C4-2B (cell line): Measurements from ENCODE around the gene TSPEAR.
"Not testable (repeated sequence)": the region's sequence is repeated elsewhere in the genome, so short reads cannot be mapped to it uniquely, and the experiment has no call there.

Experiments
- H3K27ac ChIP-seq: fragments of 450-650 bp; 2 replicates; pipeline ENCODE4 v1.5.1; 2017
- ZFX ChIP-seq: fragments of 450-650 bp; IDR thresholded peaks from 2 replicates; pipeline ENCODE4 v1.6.1; 2017
- TF ChIP-seq, protein P1 (sequence below): fragments of 450-650 bp; conservative IDR thresholded peaks from 2 replicates; pipeline ENCODE4 v1.5.1; 2017; ENCODE audit warnings: mild to moderate bottlenecking

The TSPEAR gene

DNA sequence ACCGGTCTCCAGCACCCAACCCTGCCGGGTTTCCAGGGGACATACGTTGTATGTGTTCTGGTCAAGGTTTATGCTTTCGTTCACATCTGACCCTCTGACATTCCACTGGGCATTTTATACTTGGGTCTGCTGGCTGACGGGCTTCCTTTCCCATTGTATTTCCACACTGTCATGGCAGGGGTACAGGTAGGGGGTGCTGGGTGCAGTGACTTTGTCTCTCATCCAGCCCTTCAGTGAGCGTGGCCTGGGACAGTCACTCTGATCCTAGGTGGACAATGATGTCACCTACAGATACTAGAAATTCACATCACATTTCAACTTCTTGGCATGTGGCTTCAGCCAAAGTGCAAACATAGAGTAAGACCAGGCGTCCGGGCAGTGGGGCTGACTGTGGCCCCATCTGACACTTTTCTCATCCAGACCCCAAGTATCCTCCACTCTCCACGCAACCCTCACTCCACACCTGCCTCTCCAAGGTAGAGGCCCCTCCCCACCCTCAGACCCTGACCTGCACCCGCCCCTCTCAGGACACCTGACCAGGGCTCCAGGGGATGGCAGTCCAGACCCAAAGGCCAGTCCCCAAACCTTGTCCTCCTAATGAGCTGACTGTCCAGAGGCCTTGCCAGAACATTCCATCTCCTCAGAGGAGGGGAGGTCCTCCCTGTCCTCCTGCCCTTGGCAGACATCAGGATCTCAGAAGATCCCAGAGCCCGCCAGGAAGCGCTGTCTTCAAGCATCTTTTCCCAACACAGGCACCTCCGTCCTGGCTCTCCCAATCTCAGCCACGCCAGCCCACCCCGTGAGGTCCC, 75.0 kb downstream of the TSPEAR start:
- H3K27ac ChIP-seq, result no peak overlapping the region
- no peak for TF ChIP-seq ZFX
- TF ChIP-seq, protein P1, sequence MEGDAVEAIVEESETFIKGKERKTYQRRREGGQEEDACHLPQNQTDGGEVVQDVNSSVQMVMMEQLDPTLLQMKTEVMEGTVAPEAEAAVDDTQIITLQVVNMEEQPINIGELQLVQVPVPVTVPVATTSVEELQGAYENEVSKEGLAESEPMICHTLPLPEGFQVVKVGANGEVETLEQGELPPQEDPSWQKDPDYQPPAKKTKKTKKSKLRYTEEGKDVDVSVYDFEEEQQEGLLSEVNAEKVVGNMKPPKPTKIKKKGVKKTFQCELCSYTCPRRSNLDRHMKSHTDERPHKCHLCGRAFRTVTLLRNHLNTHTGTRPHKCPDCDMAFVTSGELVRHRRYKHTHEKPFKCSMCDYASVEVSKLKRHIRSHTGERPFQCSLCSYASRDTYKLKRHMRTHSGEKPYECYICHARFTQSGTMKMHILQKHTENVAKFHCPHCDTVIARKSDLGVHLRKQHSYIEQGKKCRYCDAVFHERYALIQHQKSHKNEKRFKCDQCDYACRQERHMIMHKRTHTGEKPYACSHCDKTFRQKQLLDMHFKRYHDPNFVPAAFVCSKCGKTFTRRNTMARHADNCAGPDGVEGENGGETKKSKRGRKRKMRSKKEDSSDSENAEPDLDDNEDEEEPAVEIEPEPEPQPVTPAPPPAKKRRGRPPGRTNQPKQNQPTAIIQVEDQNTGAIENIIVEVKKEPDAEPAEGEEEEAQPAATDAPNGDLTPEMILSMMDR, result no peak

DNA sequence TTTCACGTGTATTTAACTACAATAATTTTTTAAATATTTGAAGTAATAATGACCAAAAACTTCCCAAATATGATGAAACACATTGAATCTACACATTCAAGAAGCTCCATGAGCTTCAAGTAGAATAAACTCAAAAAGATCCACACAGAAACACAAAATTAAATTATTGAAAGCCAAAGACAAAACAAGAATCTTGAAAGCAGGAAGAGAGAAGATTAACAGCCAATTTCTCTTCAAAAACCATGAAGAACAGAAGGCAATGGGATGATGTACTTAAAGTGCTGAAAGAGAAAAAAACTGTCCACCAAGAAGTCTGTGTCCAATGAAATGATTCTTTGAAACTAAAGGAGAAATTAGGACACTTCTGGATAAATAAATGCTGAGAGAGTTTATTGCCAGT, 79.3 kb downstream of the TSPEAR start:
- no peak for TF ChIP-seq ZFX
- TF ChIP-seq, protein P1, result no peak
- no peak overlapping the region for H3K27ac ChIP-seq

DNA sequence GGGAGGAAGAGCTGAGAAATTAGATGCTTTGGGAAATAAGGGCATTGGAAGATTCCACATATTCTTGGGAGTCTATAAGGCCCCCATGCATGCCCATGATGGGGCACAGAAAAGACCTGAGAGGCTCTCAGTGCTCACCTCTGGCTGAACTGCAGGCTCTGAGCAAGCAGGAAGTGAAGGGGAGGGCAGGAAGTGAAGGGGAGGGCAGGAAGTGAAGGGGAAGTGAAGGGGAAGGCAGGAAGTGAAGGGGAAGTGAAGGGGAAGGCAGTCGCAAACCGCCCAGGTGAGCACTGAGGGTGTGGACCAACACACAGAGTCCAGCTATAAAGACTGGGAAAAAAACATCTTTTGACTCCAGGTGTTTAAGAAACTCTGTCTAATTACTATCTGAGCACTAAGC, 80.9 kb downstream of the TSPEAR start:
- H3K27ac ChIP-seq, result no peak overlapping the region
- TF ChIP-seq ZFX, result no peak
- TF ChIP-seq, protein P1, result no peak

DNA sequence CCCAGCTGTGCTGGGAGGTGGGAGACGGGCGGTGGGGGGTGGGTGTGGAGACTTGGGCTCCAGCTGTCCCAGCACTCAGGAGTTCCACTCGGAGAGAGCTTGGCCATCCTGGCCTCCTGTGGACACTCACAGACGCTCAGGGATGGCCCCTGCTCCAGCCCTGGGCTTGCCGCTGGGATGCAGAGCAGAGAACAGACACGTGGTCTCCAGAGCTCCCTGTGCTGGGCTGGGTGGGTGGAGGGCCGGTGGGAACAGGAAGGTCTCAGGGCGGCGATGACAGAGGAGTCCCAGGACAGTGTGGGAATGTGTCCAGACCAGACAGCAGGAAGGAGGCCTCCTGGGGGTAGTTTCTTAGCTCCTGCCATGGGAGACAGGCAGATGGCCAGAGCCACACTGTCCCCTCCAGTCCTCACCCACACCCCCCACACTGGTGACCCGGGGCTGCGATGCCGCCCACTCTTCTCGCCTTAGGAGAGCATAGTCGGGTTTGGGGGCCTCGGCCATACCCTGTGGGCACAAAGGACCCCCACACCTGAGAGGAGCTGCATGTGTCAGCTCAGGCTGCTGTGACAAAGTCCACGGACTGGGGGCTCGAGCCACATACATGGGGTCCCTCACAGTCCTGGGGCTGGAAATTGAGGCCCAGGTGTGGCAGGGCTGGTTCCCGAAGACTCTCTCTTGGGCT, 82.5 kb downstream of the TSPEAR start:
- TF ChIP-seq, protein P1, result no peak
- no peak for TF ChIP-seq ZFX
- no peak overlapping the region for H3K27ac ChIP-seq

DNA sequence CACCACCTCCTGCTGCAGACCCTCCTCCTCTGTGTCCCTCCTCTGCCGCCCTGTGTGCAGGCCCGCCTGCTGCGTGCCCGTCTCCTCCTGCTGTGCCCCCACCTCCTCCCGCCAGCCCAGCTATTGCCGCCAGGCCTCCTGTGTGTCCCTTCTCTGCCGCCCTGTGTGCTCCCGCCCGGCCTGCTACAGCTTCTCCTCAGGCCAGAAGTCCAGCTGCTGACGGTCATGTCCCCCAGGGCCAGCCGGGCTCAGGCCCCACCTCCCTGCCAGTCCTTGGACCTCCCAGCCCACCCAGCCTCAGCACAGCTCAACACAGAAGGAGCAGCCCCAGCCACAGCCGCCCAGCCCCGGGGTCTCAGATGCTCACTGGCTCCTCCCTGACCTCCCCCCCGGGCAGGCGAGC, 83.5 kb downstream of the TSPEAR start:
- H3K27ac ChIP-seq, result not testable (repeated sequence)

DNA sequence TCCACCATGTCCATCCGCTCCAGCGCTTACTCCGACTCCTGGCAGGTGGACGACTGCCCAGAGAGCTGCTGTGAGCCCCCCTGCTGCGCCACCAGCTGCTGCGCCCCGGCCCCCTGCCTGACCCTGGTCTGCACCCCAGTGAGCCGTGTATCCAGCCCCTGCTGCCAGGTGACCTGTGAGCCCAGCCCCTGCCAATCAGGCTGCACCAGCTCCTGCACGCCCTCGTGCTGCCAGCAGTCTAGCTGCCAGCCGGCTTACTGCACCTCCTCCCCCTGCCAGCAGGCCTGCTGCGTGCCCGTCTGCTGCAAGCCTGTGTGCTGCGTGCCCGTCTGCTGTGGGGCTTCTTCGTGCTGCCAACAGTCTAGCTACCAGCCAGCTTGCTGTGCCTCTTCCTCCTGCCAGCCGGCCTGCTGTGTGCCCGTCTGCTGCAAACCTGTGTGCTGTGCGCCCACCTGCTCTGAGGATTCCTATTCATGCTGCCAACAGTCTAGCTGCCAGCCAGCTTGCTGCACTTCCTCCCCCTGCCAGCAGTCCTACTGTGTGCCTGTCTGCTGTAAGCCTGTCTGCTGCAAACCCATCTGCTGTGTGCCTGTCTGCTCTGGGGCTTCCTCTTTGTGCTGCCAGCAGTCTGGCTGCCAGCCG, 84.1 kb downstream of the TSPEAR start:
- not testable (repeated sequence) for H3K27ac ChIP-seq

DNA sequence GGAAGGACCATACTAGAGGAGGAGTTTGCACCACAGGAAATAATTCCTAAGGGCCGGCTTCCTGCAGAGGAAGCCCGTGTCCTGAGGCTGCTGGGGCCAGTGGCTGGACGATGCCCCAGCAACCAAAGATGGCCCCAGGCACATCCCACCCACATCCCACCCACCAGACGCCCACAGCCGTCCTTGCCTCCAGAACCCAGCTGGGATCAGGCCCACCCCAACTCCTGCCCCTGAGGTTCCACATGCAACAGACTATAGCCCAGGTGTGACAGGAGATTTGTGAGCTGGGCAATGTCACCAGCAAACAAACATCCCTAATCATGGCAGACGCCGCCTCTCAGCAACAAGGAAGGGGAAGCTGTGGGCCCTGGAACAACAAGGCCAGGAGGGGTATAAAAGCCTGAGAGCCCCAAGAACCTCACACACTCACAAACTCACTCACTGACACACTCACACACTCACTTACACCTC, 84.7 kb downstream of the TSPEAR start, which contains the start of gene KRTAP10-9:
KRTAP10-9 (plus strand) TSS at position 421 of the 471 bp plus-strand sequence. CDS start 79 bp downstream, outside the sequence.
- no peak within 1 kb of the TSS for H3K27ac ChIP-seq
- no peak for TF ChIP-seq ZFX
- TF ChIP-seq, protein P1, result no peak

DNA sequence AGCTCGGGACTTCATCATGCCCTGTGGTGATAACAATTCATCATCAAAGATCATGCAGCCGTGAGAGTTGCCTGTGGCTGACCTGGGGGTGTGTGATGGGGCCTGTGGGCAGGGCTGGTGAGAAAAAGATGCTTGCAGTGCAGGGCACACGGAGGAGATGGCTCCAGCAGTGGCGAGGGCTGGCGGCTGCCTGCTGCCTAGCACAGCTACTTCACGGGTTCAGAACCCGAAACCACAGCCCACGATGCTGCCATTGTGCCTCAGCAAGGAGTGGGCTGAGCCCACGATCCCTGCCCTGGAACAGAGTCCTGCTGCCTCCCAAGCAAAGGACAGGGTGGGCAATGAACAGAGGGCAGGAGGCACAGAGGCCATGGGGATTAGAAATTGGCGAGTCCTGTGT, 85.1 kb downstream of the TSPEAR start:
- H3K27ac ChIP-seq, result no peak overlapping the region
- no peak for TF ChIP-seq ZFX
- TF ChIP-seq, protein P1, result no peak
